ENCODE data around the gene FRMPD3. TPM values are rescaled to one million over a fixed set of nuclear protein-coding genes. Genes with fewer than 3 reads are reported as not detected.
A peak's percentile ranks its signal among the peaks of the same experiment; 100 is the strongest.

FRMPD3 gene
- total and polyA plus RNA-seq, 7 donors = under 0.01 to 0.52 (median 0.14) TPM; not detected in 2

GRCh38 chrX:107447642-107448041 is 1.8 kb upstream of the FRMPD3 start:
- Histone ChIP-seq H3K27ac (no peak overlapping the region), H3K27me3 (peaks cover 0 to 19% (median 14%) of the 10 kb centered on the region in 3 donors)
- TF ChIP-seq EP300 (IDR thresholded peaks at IDR 0.05) (no peak), CTCF (IDR thresholded peaks at IDR 0.05) (no peak), POLR2A (IDR thresholded peaks at IDR 0.05) (no peak), POLR2AphosphoS5 (IDR thresholded peaks at IDR 0.05) (no peak)

GRCh38 chrX:107448625-107448997 is 841 bp upstream of the FRMPD3 start:
- no peak for TF ChIP-seq POLR2AphosphoS5 (IDR thresholded peaks at IDR 0.05)
- TF ChIP-seq CTCF (IDR thresholded peaks at IDR 0.05) = no peak
- TF ChIP-seq POLR2A (IDR thresholded peaks at IDR 0.05) = no peak
- TF ChIP-seq EP300 (IDR thresholded peaks at IDR 0.05) = no peak
- intact Hi-C loops (cut with DNase I) = no loop called here
- H3K9me3 ChIP-seq = no peaks in the 10 kb centered on the region
- DNase-seq = no peak
- peak overlapping the region in 1 of 4 donors; percentile 28 for H3K4me3 ChIP-seq
- peaks cover 0 to 19% (median 14%) of the 10 kb centered on the region in 3 donors for H3K27me3 ChIP-seq
- no peak overlapping the region for H3K27ac ChIP-seq
- peaks cover 0 to 5% (median 3%) of the 10 kb centered on the region in 4 donors for H3K4me1 ChIP-seq
- no peaks in the 10 kb centered on the region for H3K36me3 ChIP-seq
- WGBS, 2 donors = 23 to 24% methylated on average over 6 of the region's 6 CpGs

More at GRCh38 chrX:107447642-107448041, 1.8 kb upstream of the FRMPD3 start:
- no peak for DNase-seq
- no peaks in the 10 kb centered on the region for H3K9me3 ChIP-seq
- intact Hi-C loops (cut with DNase I) = no loop called here
- H3K4me3 ChIP-seq = no peak overlapping the region
- H3K36me3 ChIP-seq = no peaks in the 10 kb centered on the region
- peaks cover 0 to 5% (median 3%) of the 10 kb centered on the region in 4 donors for H3K4me1 ChIP-seq

- H3K27me3 ChIP-seq = peaks cover 0 to 19% (median 14%) of the 10 kb centered on the region in 3 donors
- no peak overlapping the region for H3K27ac ChIP-seq
- no peak for TF ChIP-seq POLR2A (IDR thresholded peaks at IDR 0.05)
- peaks cover 0 to 5% (median 3%) of the 10 kb centered on the region in 4 donors for H3K4me1 ChIP-seq
- intact Hi-C loops (cut with DNase I) = no loop called here
- 20 to 48% methylated on average over 19 of the region's 19 CpGs for WGBS, 2 donors
- no peaks in the 10 kb centered on the region for H3K9me3 ChIP-seq
- H3K4me3 ChIP-seq = no peak overlapping the region
- no peak for DNase-seq
- no peaks in the 10 kb centered on the region for H3K36me3 ChIP-seq
Measured at GRCh38 chrX:107450823-107451509, 1.5 kb downstream of the FRMPD3 start.

GRCh38 chrX:107451731-107452130 is 2.3 kb downstream of the FRMPD3 start:
- Histone ChIP-seq H3K4me3 (no peak overlapping the region), H3K9me3 (no peaks in the 10 kb centered on the region), H3K36me3 (no peaks in the 10 kb centered on the region), H3K4me1 (peaks cover 0 to 5% (median 3%) of the 10 kb centered on the region in 4 donors), H3K27ac (no peak overlapping the region), H3K27me3 (peaks cover 0 to 19% (median 14%) of the 10 kb centered on the region in 3 donors)
- 31 to 42% methylated on average over 11 of the region's 11 CpGs for WGBS, 2 donors
- TF ChIP-seq POLR2A (IDR thresholded peaks at IDR 0.05) (no peak), POLR2AphosphoS5 (IDR thresholded peaks at IDR 0.05) (no peak), EP300 (IDR thresholded peaks at IDR 0.05) (no peak), CTCF (IDR thresholded peaks at IDR 0.05) (no peak)
- intact Hi-C loops (cut with DNase I) = no loop called here
- DNase-seq = no peak

GRCh38 chrX:107452581-107452980 is 3.1 kb downstream of the FRMPD3 start:
- Histone ChIP-seq H3K4me1 (peaks cover 0 to 5% (median 3%) of the 10 kb centered on the region in 4 donors), H3K9me3 (no peaks in the 10 kb centered on the region), H3K36me3 (no peaks in the 10 kb centered on the region), H3K27ac (no peak overlapping the region), H3K4me3 (no peak overlapping the region), H3K27me3 (peaks cover 0 to 19% (median 14%) of the 10 kb centered on the region in 3 donors)
- DNase-seq = no peak
- TF ChIP-seq POLR2AphosphoS5 (IDR thresholded peaks at IDR 0.05) = no peak
- no peak for TF ChIP-seq EP300 (IDR thresholded peaks at IDR 0.05)
- TF ChIP-seq POLR2A (IDR thresholded peaks at IDR 0.05) = no peak
- no peak for TF ChIP-seq CTCF (IDR thresholded peaks at IDR 0.05)
- WGBS, 2 donors = 48 to 60% methylated on average over 6 of the region's 6 CpGs
- intact Hi-C loops (cut with DNase I) = no loop called here
